MCF 10A (cell line): Measurements from ENCODE around the gene TMEM151B. TPM values are rescaled to one million over a fixed set of nuclear protein-coding genes. Genes with fewer than 3 reads are reported as not detected.

Experiments
- BruUV-seq: library from RNA; stranded (reverse); fragments of 400-500 nt; replicated peaks from 2 replicates; lab custom pipeline; 2021; lab: Mats Ljungman, UMichigan
- CTCF ChIA-PET: fragments of 300-600 bp; sonication (Branson Sonifier 250); formaldehyde crosslinking; extraction: SDS; loops from one replicate; lab custom pipeline; 2021; ENCODE audit warnings: antibody characterized with exemption, inconsistent platforms; lab: Yijun Ruan, JAX
- POLR2A ChIA-PET: fragments of 300-600, 350-650 bp; sonication (Branson Sonifier 250); formaldehyde crosslinking; extraction: SDS; loops from one replicate; lab custom pipeline; 2020; ENCODE audit warnings: antibody characterized with exemption, inconsistent platforms; lab: Yijun Ruan, JAX
- DNase-seq: peaks from one replicate; pipeline ENCODE4 v3.0.0-alpha.2; 2018; ENCODE audit not compliant: unreplicated experiment
- H3K27ac Mint-ChIP-seq: one replicate; pipeline ENCODE4 v1.8.0; 2022; ENCODE audit warnings: mild to moderate bottlenecking, low read depth, mixed read lengths; ENCODE audit not compliant: unreplicated experiment
- H3K27me3 Mint-ChIP-seq: one replicate; pipeline ENCODE4 v1.8.0; 2022; ENCODE audit warnings: mixed read lengths; ENCODE audit not compliant: insufficient read depth, unreplicated experiment
- H3K36me3 Mint-ChIP-seq: one replicate; pipeline ENCODE4 v1.8.0; 2022; ENCODE audit warnings: mild to moderate bottlenecking, moderate library complexity, mixed read lengths; ENCODE audit not compliant: insufficient read depth, unreplicated experiment
- H3K4me1 Mint-ChIP-seq: one replicate; pipeline ENCODE4 v1.8.0; 2022; ENCODE audit warnings: mixed read lengths; ENCODE audit not compliant: insufficient read depth, unreplicated experiment
- H3K4me3 Mint-ChIP-seq: one replicate; pipeline ENCODE4 v1.8.0; 2022; ENCODE audit warnings: mild to moderate bottlenecking, moderate library complexity, mixed read lengths; ENCODE audit not compliant: unreplicated experiment
- H3K9me3 Mint-ChIP-seq: one replicate; pipeline ENCODE4 v1.8.0; 2022; ENCODE audit warnings: mixed read lengths; ENCODE audit not compliant: unreplicated experiment
- intact Hi-C: fragments of 100-400 bp; cut with micrococcal nuclease; formaldehyde crosslinking; loops from 2 replicates; pipeline ENCODE4 v1.14.1; 2022
- total RNA-seq: library from RNA; stranded (reverse); gene quantifications from 2 replicates; pipeline ENCODE4 v1.2.3, GENCODE V29; 2022
- TF ChIP-seq, protein P1 (sequence below): fragments of 200-600 bp; IDR thresholded peaks from one replicate; pipeline ENCODE4 v1.8.0; 2022; ENCODE audit warnings: antibody characterized with exemption, mild to moderate bottlenecking; ENCODE audit not compliant: unreplicated experiment

TMEM151B gene
- total RNA-seq, 1 experiment from 2014 or later = not detected

DNA sequence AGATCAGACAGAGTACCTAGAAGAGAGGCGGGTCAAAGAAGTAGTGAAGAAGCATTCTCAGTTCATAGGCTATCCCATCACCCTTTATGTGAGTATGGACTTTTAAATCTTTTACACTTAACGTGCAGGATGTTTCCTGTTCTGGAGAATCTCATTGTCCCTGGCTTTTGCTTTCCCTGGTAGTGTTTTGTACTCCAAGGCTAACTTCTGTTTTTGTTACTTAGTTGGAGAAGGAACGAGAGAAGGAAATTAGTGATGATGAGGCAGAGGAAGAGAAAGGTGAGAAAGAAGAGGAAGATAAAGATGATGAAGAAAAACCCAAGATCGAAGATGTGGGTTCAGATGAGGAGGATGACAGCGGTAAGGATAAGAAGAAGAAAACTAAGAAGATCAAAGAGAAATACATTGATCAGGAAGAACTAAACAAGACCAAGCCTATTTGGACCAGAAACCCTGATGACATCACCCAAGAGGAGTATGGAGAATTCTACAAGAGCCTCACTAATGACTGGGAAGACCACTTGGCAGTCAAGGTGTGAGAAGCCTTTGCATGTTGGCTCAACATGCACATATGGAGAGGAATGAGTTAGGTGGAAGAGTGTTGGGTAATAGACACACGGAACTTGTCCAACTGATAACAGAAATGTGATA is 20.1 kb upstream of the TMEM151B start:
- Mint-ChIP-seq H3K4me3 (peak overlapping the region; percentile 95), H3K4me1 (peaks cover 62% of the 10 kb centered on the region), H3K27me3 (no peaks in the 10 kb centered on the region), H3K9me3 (no peaks in the 10 kb centered on the region), H3K27ac (no peak overlapping the region), H3K36me3 (peaks cover 88% of the 10 kb centered on the region)
- ChIA-PET POLR2A (interaction anchor here (0.9 kb wide), 1 partner anchor 137 kb away, joined by 3 read pairs; the partner anchor contains the start of gene CDC5L), CTCF (interaction anchor here (3.6 kb wide), 1 partner anchor 77 kb away, joined by 10 read pairs; no protein-coding TSS in a partner anchor)
- intact Hi-C loops = no loop called here
- TF ChIP-seq, protein P1, sequence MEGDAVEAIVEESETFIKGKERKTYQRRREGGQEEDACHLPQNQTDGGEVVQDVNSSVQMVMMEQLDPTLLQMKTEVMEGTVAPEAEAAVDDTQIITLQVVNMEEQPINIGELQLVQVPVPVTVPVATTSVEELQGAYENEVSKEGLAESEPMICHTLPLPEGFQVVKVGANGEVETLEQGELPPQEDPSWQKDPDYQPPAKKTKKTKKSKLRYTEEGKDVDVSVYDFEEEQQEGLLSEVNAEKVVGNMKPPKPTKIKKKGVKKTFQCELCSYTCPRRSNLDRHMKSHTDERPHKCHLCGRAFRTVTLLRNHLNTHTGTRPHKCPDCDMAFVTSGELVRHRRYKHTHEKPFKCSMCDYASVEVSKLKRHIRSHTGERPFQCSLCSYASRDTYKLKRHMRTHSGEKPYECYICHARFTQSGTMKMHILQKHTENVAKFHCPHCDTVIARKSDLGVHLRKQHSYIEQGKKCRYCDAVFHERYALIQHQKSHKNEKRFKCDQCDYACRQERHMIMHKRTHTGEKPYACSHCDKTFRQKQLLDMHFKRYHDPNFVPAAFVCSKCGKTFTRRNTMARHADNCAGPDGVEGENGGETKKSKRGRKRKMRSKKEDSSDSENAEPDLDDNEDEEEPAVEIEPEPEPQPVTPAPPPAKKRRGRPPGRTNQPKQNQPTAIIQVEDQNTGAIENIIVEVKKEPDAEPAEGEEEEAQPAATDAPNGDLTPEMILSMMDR = no peak
- DNase-seq = no peak
- no TSS peak for BruUV-seq

DNA sequence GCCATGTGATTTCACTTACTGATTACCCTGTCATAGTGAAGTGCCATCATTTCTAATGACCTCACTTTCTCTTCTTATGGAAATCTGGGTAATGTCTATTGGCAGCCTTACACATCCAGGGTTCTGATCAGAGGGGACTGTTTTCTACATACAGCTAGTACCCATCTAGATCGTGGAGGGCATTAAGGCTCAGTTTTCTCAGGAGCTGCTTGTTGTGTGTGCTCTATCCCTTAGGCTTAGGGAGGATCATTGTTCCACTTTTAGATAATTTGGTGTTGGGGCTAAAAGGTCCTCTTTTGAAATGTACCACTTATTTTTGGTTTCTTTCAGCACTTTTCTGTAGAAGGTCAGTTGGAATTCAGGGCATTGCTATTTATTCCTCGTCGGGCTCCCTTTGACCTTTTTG is 19.5 kb upstream of the TMEM151B start:
- Mint-ChIP-seq H3K9me3 (no peaks in the 10 kb centered on the region), H3K4me1 (peaks cover 62% of the 10 kb centered on the region), H3K36me3 (peaks cover 93% of the 10 kb centered on the region), H3K27me3 (no peaks in the 10 kb centered on the region), H3K27ac (no peak overlapping the region), H3K4me3 (peak overlapping the region; percentile 95)
- no peak for DNase-seq
- ChIA-PET POLR2A (interaction anchor here (1.0 to 1.3 kb wide), 2 partner anchors 13 to 26 kb away, joined by 4 read pairs; no protein-coding TSS in a partner anchor), CTCF (interaction anchor here (0.9 to 3.6 kb wide), 3 partner anchors 8 to 15 kb away, joined by 3 to 21 read pairs (median 3); no protein-coding TSS in a partner anchor)
- intact Hi-C loops = no loop called here
- BruUV-seq = no TSS peak
- TF ChIP-seq, protein P1 = no peak

DNA sequence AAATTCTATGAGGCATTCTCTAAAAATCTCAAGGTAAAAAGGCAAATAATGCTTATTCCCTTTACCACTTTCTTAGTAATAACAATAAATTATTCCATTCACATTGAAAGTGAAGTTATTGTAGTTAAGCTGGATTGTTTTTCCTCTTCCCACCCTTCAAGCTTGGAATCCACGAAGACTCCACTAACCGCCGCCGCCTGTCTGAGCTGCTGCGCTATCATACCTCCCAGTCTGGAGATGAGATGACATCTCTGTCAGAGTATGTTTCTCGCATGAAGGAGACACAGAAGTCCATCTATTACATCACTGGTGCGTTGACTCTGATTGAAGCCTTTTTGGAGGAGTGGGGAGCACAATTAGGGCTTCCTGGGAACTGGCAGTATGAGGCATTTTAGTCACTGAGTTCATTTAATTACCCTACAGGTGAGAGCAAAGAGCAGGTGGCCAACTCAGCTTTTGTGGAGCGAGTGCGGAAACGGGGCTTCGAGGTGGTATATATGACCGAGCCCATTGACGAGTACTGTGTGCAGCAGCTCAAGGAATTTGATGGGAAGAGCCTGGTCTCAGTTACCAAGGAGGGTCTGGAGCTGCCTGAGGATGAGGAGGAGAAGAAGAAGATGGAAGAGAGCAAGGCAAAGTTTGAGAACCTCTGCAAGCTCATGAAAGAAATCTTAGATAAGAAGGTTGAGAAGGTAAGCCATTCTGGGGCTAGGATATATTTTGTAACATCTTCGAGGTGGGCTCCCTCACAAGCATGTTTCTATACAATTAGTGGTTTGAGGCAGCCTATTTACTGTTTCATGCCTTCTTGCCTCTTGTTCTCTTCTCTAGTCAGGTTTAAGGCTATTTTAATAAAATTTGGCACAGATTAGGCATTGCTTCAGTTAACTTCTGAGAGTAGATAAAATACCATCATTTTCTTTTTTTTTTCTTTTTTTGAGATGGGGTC is 18.4 kb upstream of the TMEM151B start:
- peaks cover 72% of the 10 kb centered on the region for H3K4me1 Mint-ChIP-seq
- no peak overlapping the region for H3K4me3 Mint-ChIP-seq
- ChIA-PET CTCF (interaction anchor here (0.6 to 3.6 kb wide), 5 partner anchors 9 to 130 kb away, joined by 3 to 21 read pairs (median 3); no protein-coding TSS in a partner anchor), POLR2A (interaction anchor here (1.0 to 1.3 kb wide), 3 partner anchors 10 to 28 kb away, joined by 3 to 4 read pairs (median 4); no protein-coding TSS in a partner anchor)
- peaks cover 100% of the 10 kb centered on the region for H3K36me3 Mint-ChIP-seq
- intact Hi-C loops = no loop called here
- BruUV-seq = no TSS peak
- H3K27me3 Mint-ChIP-seq = no peaks in the 10 kb centered on the region
- TF ChIP-seq, protein P1 = no peak
- no peak for DNase-seq
- no peaks in the 10 kb centered on the region for H3K9me3 Mint-ChIP-seq
- H3K27ac Mint-ChIP-seq = no peak overlapping the region
